ENCODE measurements around the gene KDM2A. TPM values are rescaled to one million over a fixed set of nuclear protein-coding genes. Genes with fewer than 3 reads are reported as not detected.

The KDM2A gene
- total RNA-seq, 1 experiment from 2014 or later, result 33.7 TPM

GRCh38 chr11:67280788-67281551 is 161.9 kb downstream of the KDM2A start:
- Histone ChIP-seq H3K9me3 (replicated peaks) (no peaks in the 10 kb centered on the region), H3K36me3 (peaks cover 43% of the 10 kb centered on the region), H3K27me3 (no peaks in the 10 kb centered on the region), H3K27ac (peak overlapping the region; percentile 79), H3K4me3 (no peak overlapping the region), H3K4me1 (peaks cover 38% of the 10 kb centered on the region)
- DNase-seq, result peak; percentile 82 to 85

- Histone ChIP-seq H3K27me3 (no peaks in the 10 kb centered on the region), H3K4me3 (no peak overlapping the region), H3K9me3 (replicated peaks) (no peaks in the 10 kb centered on the region), H3K36me3 (peaks cover 47% of the 10 kb centered on the region), H3K27ac (peak overlapping the region; percentile 79), H3K4me1 (peaks cover 31% of the 10 kb centered on the region)
- no peak for DNase-seq
Observed at GRCh38 chr11:67281552-67282150, 162.6 kb downstream of the KDM2A start.

DNA sequence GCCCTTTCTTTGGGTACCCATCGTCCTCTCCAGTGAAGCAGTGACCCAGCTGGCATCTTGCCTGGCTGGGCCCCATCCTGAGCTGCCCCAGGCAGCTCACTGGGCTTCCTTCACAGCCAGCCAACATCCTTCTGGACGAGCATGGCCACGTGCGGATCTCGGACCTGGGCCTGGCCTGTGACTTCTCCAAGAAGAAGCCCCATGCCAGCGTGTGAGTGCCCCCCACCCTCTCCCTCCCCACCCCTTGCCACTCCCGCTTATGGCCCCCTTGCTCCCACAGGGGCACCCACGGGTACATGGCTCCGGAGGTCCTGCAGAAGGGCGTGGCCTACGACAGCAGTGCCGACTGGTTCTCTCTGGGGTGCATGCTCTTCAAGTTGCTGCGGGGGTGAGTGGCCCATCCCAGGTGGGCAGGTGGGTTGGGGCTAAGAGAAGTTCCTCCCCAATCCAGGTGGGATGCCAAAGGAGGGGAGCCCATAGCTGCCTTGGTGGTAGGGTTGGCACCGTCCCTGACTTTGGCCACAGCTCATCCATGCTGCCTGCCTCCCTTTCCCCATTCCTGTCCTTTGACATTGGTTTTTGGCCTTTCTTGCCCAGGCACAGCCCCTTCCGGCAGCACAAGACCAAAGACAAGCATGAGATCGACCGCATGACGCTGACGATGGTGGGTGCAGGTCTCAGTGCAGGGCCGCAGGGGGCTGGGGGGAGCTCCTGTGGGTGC is 163.3 kb downstream of the KDM2A start:
- no peak overlapping the region for H3K4me3 ChIP-seq
- no peak for DNase-seq
- no peaks in the 10 kb centered on the region for H3K9me3 ChIP-seq (replicated peaks)
- no peaks in the 10 kb centered on the region for H3K27me3 ChIP-seq
- peaks cover 25% of the 10 kb centered on the region for H3K4me1 ChIP-seq
- H3K27ac ChIP-seq, result no peak overlapping the region; the same call in 1 of the 2 replicates
- H3K36me3 ChIP-seq, result peaks cover 47% of the 10 kb centered on the region

- DNase-seq, result no peak
- Histone ChIP-seq H3K9me3 (replicated peaks) (no peaks in the 10 kb centered on the region), H3K27me3 (no peaks in the 10 kb centered on the region), H3K4me1 (peaks cover 26% of the 10 kb centered on the region), H3K4me3 (no peak overlapping the region), H3K27ac (no peak overlapping the region), H3K36me3 (peaks cover 47% of the 10 kb centered on the region)
Observed at GRCh38 chr11:67282876-67283371, 163.9 kb downstream of the KDM2A start.

DNA sequence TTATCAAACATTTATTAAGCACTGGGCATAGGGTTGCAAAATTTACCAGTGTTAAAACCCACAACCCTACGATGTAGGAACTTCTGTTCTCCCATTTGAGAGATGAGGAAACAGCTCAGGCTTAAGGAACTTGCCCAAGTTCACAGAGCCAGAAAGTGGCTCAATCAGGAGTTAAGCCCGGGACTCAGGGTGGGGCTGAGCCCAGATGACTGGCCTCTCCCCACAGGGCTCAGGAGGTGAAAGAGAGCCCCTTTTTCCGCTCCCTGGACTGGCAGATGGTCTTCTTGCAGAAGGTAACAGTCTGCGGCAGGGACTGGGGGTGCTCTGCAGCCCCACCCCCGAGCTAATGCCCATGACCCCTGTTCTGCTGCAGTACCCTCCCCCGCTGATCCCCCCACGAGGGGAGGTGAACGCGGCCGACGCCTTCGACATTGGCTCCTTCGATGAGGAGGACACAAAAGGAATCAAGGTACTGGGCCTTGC is 164.5 kb downstream of the KDM2A start:
- no peak for DNase-seq
- Histone ChIP-seq H3K36me3 (peaks cover 47% of the 10 kb centered on the region), H3K27ac (no peak overlapping the region)

DNA sequence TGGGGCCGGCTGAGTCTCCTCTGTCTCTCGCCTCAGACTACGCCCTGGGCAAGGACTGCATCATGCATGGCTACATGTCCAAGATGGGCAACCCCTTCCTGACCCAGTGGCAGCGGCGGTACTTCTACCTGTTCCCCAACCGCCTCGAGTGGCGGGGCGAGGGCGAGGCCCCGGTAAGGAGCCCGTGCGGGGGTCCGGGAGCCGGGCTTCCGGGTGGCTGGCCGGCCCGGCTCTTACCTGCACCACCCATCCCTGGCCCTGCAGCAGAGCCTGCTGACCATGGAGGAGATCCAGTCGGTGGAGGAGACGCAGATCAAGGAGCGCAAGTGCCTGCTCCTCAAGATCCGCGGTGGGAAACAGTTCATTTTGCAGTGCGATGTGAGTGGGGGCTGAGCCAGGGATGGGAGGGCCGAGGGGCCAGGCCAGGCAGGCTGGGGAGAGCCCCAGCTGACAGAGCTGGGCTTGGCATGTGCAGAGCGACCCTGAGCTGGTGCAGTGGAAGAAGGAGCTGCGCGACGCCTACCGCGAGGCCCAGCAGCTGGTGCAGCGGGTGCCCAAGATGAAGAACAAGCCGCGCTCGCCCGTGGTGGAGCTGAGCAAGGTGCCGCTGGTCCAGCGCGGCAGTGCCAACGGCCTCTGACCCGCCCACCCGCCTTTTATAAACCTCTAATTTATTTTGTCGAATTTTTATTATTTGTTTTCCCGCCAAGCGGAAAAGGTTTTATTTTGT is 165.9 kb downstream of the KDM2A start:
- H3K27me3 ChIP-seq, result no peaks in the 10 kb centered on the region
- peaks cover 24% of the 10 kb centered on the region for H3K4me1 ChIP-seq
- H3K36me3 ChIP-seq, result peaks cover 39% of the 10 kb centered on the region
- H3K27ac ChIP-seq, result no peak overlapping the region
- no peak for DNase-seq
- no peaks in the 10 kb centered on the region for H3K9me3 ChIP-seq (replicated peaks)
- no peak overlapping the region for H3K4me3 ChIP-seq

More for the DNA sequence above, 164.5 kb downstream of the KDM2A start:
- no peaks in the 10 kb centered on the region for H3K9me3 ChIP-seq (replicated peaks)
- H3K4me1 ChIP-seq, result peaks cover 24% of the 10 kb centered on the region
- no peaks in the 10 kb centered on the region for H3K27me3 ChIP-seq
- H3K4me3 ChIP-seq, result no peak overlapping the region

DNA sequence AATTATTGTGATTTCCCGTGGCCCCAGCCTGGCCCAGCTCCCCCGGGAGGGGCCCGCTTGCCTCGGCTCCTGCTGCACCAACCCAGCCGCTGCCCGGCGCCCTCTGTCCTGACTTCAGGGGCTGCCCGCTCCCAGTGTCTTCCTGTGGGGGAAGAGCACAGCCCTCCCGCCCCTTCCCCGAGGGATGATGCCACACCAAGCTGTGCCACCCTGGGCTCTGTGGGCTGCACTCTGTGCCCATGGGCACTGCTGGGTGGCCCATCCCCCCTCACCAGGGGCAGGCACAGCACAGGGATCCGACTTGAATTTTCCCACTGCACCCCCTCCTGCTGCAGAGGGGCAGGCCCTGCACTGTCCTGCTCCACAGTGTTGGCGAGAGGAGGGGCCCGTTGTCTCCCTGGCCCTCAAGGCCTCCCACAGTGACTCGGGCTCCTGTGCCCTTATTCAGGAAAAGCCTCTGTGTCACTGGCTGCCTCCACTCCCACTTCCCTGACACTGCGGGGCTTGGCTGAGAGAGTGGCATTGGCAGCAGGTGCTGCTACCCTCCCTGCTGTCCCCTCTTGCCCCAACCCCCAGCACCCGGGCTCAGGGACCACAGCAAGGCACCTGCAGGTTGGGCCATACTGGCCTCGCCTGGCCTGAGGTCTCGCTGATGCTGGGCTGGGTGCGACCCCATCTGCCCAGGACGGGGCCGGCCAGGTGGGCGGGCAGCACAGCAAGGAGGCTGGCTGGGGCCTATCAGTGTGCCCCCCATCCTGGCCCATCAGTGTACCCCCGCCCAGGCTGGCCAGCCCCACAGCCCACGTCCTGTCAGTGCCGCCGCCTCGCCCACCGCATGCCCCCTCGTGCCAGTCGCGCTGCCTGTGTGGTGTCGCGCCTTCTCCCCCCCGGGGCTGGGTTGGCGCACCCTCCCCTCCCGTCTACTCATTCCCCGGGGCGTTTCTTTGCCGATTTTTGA is 166.8 kb downstream of the KDM2A start:
- Histone ChIP-seq H3K27ac (no peak overlapping the region), H3K9me3 (replicated peaks) (no peaks in the 10 kb centered on the region), H3K36me3 (peaks cover 36% of the 10 kb centered on the region), H3K4me3 (no peak overlapping the region), H3K27me3 (no peaks in the 10 kb centered on the region), H3K4me1 (peaks cover 16% of the 10 kb centered on the region)
- DNase-seq, result no peak

DNA sequence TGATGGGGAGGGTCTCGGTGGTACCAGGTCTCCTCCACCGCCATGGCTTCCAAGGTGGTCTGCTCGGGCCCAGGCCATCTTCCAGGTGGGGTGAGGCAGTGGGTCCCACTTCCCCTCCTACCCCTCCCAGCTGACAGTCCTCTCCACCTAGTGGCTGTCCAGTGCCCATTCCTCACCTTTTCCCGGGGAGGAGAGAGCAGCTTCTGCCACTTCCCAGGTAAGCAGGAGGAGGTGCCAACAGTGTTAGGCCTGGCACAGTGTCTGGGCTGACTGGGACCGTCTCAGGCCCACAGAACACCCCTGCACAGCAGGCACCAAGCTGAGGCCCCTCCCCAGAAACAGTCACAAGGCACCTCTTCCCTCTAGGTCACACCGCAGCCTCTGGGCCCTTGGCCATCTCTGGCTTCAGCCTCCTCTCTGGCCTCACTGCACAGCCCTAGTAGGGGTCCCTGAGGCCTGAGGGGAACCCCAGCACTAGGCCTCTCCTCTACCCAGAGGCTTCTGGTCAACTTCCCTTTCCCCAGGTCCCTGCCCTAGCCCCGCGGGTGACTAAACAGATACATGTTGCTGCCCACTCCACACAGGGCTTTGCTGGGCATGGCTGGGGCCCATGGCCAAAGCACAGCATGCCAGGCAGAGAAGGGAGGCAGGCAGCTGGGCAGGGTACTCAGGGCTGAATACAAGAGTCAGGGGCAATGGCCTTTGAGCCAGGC is 167.7 kb downstream of the KDM2A start:
- peaks cover 7% of the 10 kb centered on the region for H3K4me1 ChIP-seq
- H3K9me3 ChIP-seq (replicated peaks), result no peaks in the 10 kb centered on the region
- DNase-seq, result no peak
- no peak overlapping the region for H3K4me3 ChIP-seq
- H3K36me3 ChIP-seq, result peaks cover 34% of the 10 kb centered on the region
- no peaks in the 10 kb centered on the region for H3K27me3 ChIP-seq
- H3K27ac ChIP-seq, result no peak overlapping the region

GRCh38 chr11:67287355-67288197 is 168.5 kb downstream of the KDM2A start:
- Histone ChIP-seq H3K27me3 (no peaks in the 10 kb centered on the region), H3K9me3 (replicated peaks) (no peaks in the 10 kb centered on the region), H3K4me1 (peaks cover 7% of the 10 kb centered on the region), H3K27ac (peak overlapping the region; percentile 95), H3K36me3 (peaks cover 30% of the 10 kb centered on the region), H3K4me3 (peak overlapping the region; percentile 91)
- DNase-seq, result no peak

- no peak for DNase-seq
- Histone ChIP-seq H3K4me1 (peaks cover 7% of the 10 kb centered on the region), H3K27me3 (no peaks in the 10 kb centered on the region), H3K9me3 (replicated peaks) (no peaks in the 10 kb centered on the region), H3K4me3 (peak overlapping the region; percentile 91), H3K36me3 (peaks cover 29% of the 10 kb centered on the region), H3K27ac (peak overlapping the region; percentile 95)
Observed at GRCh38 chr11:67288198-67288451, 169.1 kb downstream of the KDM2A start.

- peak overlapping the region; percentile 95 for H3K27ac ChIP-seq
- H3K27me3 ChIP-seq, result no peaks in the 10 kb centered on the region
- peaks cover 7% of the 10 kb centered on the region for H3K4me1 ChIP-seq
- DNase-seq, result peak; percentile 88 to 90
- peak overlapping the region; percentile 91 for H3K4me3 ChIP-seq
- peaks cover 25% of the 10 kb centered on the region for H3K36me3 ChIP-seq
- no peaks in the 10 kb centered on the region for H3K9me3 ChIP-seq (replicated peaks)
Observed at GRCh38 chr11:67288452-67289225, 169.6 kb downstream of the KDM2A start.

DNA sequence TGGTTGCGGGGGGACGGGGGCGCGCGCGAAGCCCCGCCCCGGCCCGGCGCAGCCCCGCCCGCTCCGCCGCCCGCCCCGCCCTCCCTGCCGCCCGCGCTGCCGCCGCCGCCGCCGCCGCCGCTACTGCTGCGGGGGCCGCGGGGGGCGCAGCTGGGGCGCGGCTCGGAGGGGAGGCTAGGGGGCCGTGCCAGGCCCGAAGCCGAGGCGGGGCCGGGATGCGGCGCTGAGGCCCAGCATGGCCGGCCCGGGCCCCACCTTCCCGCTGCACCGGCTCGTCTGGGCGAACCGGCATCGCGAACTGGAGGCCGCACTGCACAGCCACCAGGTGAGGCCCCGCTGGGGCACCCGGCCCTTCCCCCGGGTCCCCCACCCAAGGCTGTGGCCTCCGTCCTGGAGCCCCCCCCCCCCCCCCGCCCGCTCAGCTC is 170.2 kb downstream of the KDM2A start, which contains the start of gene ANKRD13D:
ANKRD13D (plus strand) TSS at position 78 of the 425 bp plus-strand sequence; CDS start at position 236, 158 bp downstream.
- H3K9me3 ChIP-seq (replicated peaks), result no peaks in the 10 kb centered on the region
- H3K4me1 ChIP-seq, result peaks cover 7% of the 10 kb centered on the region
- no peak for DNase-seq
- peak within 1 kb of the TSS; percentile 91 for H3K4me3 ChIP-seq
- peak within 1 kb of the TSS; percentile 95 for H3K27ac ChIP-seq
- H3K27me3 ChIP-seq, result no peaks in the 10 kb centered on the region
- peaks cover 24% of the 10 kb centered on the region for H3K36me3 ChIP-seq

All from SJCRH30 (cell line).